ENCODE results near the gene CENPX.

The CENPX gene

GRCh38 chr17:81999976-82000802, 22.5 kb downstream of the CENPX start:
- Histone ChIP-seq H3K4me1 (ENCODE audit: control insufficient read depth in 2 of 2, insufficient read depth in 1 of 2, low read depth in 1 of 2, low read length in 2 of 2) (peaks cover 5 to 13% of the 10 kb centered on the region in 2 donors), H3K9ac (ENCODE audit: low read depth, low read length, poor library complexity) (no peak overlapping the region), H2BK15ac (ENCODE audit: low read length) (no peak overlapping the region), H2AFZ (ENCODE audit: low read length) (no peak overlapping the region), H2BK5ac (ENCODE audit: low read length) (no peak overlapping the region), H2BK120ac (ENCODE audit: low read depth, low read length) (no peak overlapping the region), H4K8ac (ENCODE audit: low read depth, low read length) (no peak overlapping the region), H3K9me3 (replicated peaks in 1 of 2; ENCODE audit: control insufficient read depth in 2 of 2, insufficient read depth in 1 of 2, low read depth in 1 of 2, low read length in 2 of 2) (no peaks in the 10 kb centered on the region), H3K27ac (replicated peaks; ENCODE audit: low read length) (no peak overlapping the region), H3K79me1 (ENCODE audit: low read depth, low read length) (peaks cover 16% of the 10 kb centered on the region), H4K91ac (ENCODE audit: low read depth, low read length, poor library complexity) (no peak overlapping the region), H3K27me3 (ENCODE audit: control insufficient read depth in 3 of 3, insufficient read depth in 3 of 3, low read depth in 1 of 3, low read length in 3 of 3) (no peaks in the 10 kb centered on the region), H2BK12ac (ENCODE audit: low read length) (peak overlapping the region; percentile 10), H3K14ac (ENCODE audit: low read length) (peak overlapping the region; percentile 56), H3K23ac (ENCODE audit: low read depth, low read length, poor library complexity) (no peak overlapping the region), H2AK5ac (ENCODE audit: low read depth, low read length) (no peak overlapping the region), H3K4me3 (ENCODE audit: low read length in 2 of 2) (no peak overlapping the region), H3K4me2 (ENCODE audit: insufficient read depth, low read length, poor library complexity, severe bottlenecking) (no peak overlapping the region), H3K4ac (ENCODE audit: low read length) (no peak overlapping the region), H3K18ac (ENCODE audit: low read length) (no peak overlapping the region), H3K36me3 (replicated peaks in 1 of 2; ENCODE audit: control insufficient read depth in 2 of 2, insufficient read depth in 2 of 2, low read length in 2 of 2) (peaks cover 0 to 5% of the 10 kb centered on the region in 2 donors)
- DNase-seq (ENCODE audit: low spot score) = no peak
- no CpG with 5 or more reads among the region's 36 CpGs for WGBS, 2 donors (ENCODE audit: extremely low coverage in 2 of 2, insufficient read length in 2 of 2, insufficient replicate concordance in 1 of 2)

- Histone ChIP-seq H3K4me2 (ENCODE audit: insufficient read depth, low read length, poor library complexity, severe bottlenecking) (no peak overlapping the region), H3K9me3 (replicated peaks in 1 of 2; ENCODE audit: control insufficient read depth in 2 of 2, insufficient read depth in 1 of 2, low read depth in 1 of 2, low read length in 2 of 2) (no peaks in the 10 kb centered on the region), H3K27me3 (ENCODE audit: control insufficient read depth in 3 of 3, insufficient read depth in 3 of 3, low read depth in 1 of 3, low read length in 3 of 3) (no peaks in the 10 kb centered on the region), H3K14ac (ENCODE audit: low read length) (peak overlapping the region; percentile 6), H2AK5ac (ENCODE audit: low read depth, low read length) (no peak overlapping the region), H3K4me1 (ENCODE audit: control insufficient read depth in 2 of 2, insufficient read depth in 1 of 2, low read depth in 1 of 2, low read length in 2 of 2) (peaks cover 6 to 13% of the 10 kb centered on the region in 2 donors), H2BK5ac (ENCODE audit: low read length) (no peak overlapping the region), H3K4ac (ENCODE audit: low read length) (no peak overlapping the region), H2BK15ac (ENCODE audit: low read length) (no peak overlapping the region), H3K23ac (ENCODE audit: low read depth, low read length, poor library complexity) (no peak overlapping the region), H4K91ac (ENCODE audit: low read depth, low read length, poor library complexity) (no peak overlapping the region), H2BK120ac (ENCODE audit: low read depth, low read length) (no peak overlapping the region), H3K36me3 (replicated peaks in 1 of 2; ENCODE audit: control insufficient read depth in 2 of 2, insufficient read depth in 2 of 2, low read length in 2 of 2) (peaks cover 0 to 5% of the 10 kb centered on the region in 2 donors), H4K8ac (ENCODE audit: low read depth, low read length) (no peak overlapping the region), H3K27ac (replicated peaks; ENCODE audit: low read length) (no peak overlapping the region), H2BK12ac (ENCODE audit: low read length) (no peak overlapping the region), H3K9ac (ENCODE audit: low read depth, low read length, poor library complexity) (no peak overlapping the region), H2AFZ (ENCODE audit: low read length) (no peak overlapping the region), H3K79me1 (ENCODE audit: low read depth, low read length) (peaks cover 16% of the 10 kb centered on the region), H3K18ac (ENCODE audit: low read length) (no peak overlapping the region), H3K4me3 (ENCODE audit: low read length in 2 of 2) (no peak overlapping the region)
- no peak for DNase-seq (ENCODE audit: low spot score)
- WGBS, 2 donors (ENCODE audit: extremely low coverage in 2 of 2, insufficient read length in 2 of 2, insufficient replicate concordance in 1 of 2) = no CpG with 5 or more reads among the region's 12 CpGs
Measured at GRCh38 chr17:81999587-81999975, 23.1 kb downstream of the CENPX start.

GRCh38 chr17:81998691-81999438, 23.8 kb downstream of the CENPX start:
- Histone ChIP-seq H3K4ac (ENCODE audit: low read length) (no peak overlapping the region), H2BK5ac (ENCODE audit: low read length) (no peak overlapping the region), H3K4me2 (ENCODE audit: insufficient read depth, low read length, poor library complexity, severe bottlenecking) (no peak overlapping the region), H3K9ac (ENCODE audit: low read depth, low read length, poor library complexity) (no peak overlapping the region), H3K36me3 (replicated peaks in 1 of 2; ENCODE audit: control insufficient read depth in 2 of 2, insufficient read depth in 2 of 2, low read length in 2 of 2) (peaks cover 0 to 5% of the 10 kb centered on the region in 2 donors), H2BK12ac (ENCODE audit: low read length) (peak overlapping the region; percentile 10), H3K23ac (ENCODE audit: low read depth, low read length, poor library complexity) (no peak overlapping the region), H2BK120ac (ENCODE audit: low read depth, low read length) (no peak overlapping the region), H2AFZ (ENCODE audit: low read length) (no peak overlapping the region), H3K14ac (ENCODE audit: low read length) (no peak overlapping the region), H4K91ac (ENCODE audit: low read depth, low read length, poor library complexity) (no peak overlapping the region), H2BK15ac (ENCODE audit: low read length) (no peak overlapping the region), H3K79me1 (ENCODE audit: low read depth, low read length) (peaks cover 18% of the 10 kb centered on the region), H3K4me1 (ENCODE audit: control insufficient read depth in 2 of 2, insufficient read depth in 1 of 2, low read depth in 1 of 2, low read length in 2 of 2) (peaks cover 11% of the 10 kb centered on the region in 2 donors), H4K8ac (ENCODE audit: low read depth, low read length) (no peak overlapping the region), H3K9me3 (replicated peaks in 1 of 2; ENCODE audit: control insufficient read depth in 2 of 2, insufficient read depth in 1 of 2, low read depth in 1 of 2, low read length in 2 of 2) (no peaks in the 10 kb centered on the region), H3K18ac (ENCODE audit: low read length) (peak overlapping the region; percentile 2), H3K27ac (replicated peaks; ENCODE audit: low read length) (no peak overlapping the region), H2AK5ac (ENCODE audit: low read depth, low read length) (peak overlapping the region; percentile 53), H3K4me3 (ENCODE audit: low read length in 2 of 2) (no peak overlapping the region), H3K27me3 (ENCODE audit: control insufficient read depth in 3 of 3, insufficient read depth in 3 of 3, low read depth in 1 of 3, low read length in 3 of 3) (no peaks in the 10 kb centered on the region)
- WGBS, 2 donors (ENCODE audit: extremely low coverage in 2 of 2, insufficient read length in 2 of 2, insufficient replicate concordance in 1 of 2) = no CpG with 5 or more reads among the region's 14 CpGs
- no peak for DNase-seq (ENCODE audit: low spot score)

DNA sequence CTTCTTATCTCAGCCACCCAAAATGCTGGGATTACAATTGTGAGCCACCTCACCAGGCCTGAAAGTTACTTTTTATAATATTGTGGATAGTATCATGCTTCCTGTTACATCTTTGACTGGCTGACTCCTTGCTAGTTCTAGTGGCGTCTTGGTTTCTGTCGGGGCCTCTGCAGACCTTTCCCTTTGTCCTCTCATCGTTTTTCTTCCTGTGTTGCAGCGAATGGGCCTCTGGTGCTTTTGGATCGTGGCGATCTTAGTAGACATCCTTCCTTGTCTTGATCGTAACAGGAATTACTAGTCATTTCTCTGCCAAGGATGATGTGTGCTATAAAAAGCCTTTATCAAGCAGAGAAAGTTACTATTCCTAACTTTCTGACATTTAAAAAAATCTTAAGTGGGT, 24.5 kb downstream of the CENPX start:
- Histone ChIP-seq H4K91ac (ENCODE audit: low read depth, low read length, poor library complexity) (no peak overlapping the region), H4K8ac (ENCODE audit: low read depth, low read length) (no peak overlapping the region), H2BK5ac (ENCODE audit: low read length) (no peak overlapping the region), H3K79me1 (ENCODE audit: low read depth, low read length) (peaks cover 15% of the 10 kb centered on the region), H3K4me2 (ENCODE audit: insufficient read depth, low read length, poor library complexity, severe bottlenecking) (no peak overlapping the region), H3K4ac (ENCODE audit: low read length) (no peak overlapping the region), H3K9ac (ENCODE audit: low read depth, low read length, poor library complexity) (no peak overlapping the region), H3K9me3 (replicated peaks in 1 of 2; ENCODE audit: control insufficient read depth in 2 of 2, insufficient read depth in 1 of 2, low read depth in 1 of 2, low read length in 2 of 2) (peaks cover 0 to 3% of the 10 kb centered on the region in 2 donors), H3K18ac (ENCODE audit: low read length) (no peak overlapping the region), H2BK12ac (ENCODE audit: low read length) (no peak overlapping the region), H3K27me3 (ENCODE audit: control insufficient read depth in 3 of 3, insufficient read depth in 3 of 3, low read depth in 1 of 3, low read length in 3 of 3) (no peaks in the 10 kb centered on the region), H3K4me1 (ENCODE audit: control insufficient read depth in 2 of 2, insufficient read depth in 1 of 2, low read depth in 1 of 2, low read length in 2 of 2) (peaks cover 10 to 13% of the 10 kb centered on the region in 2 donors), H2BK15ac (ENCODE audit: low read length) (no peak overlapping the region), H2AFZ (ENCODE audit: low read length) (no peak overlapping the region), H3K14ac (ENCODE audit: low read length) (no peak overlapping the region), H2AK5ac (ENCODE audit: low read depth, low read length) (no peak overlapping the region), H3K23ac (ENCODE audit: low read depth, low read length, poor library complexity) (no peak overlapping the region), H3K36me3 (replicated peaks in 1 of 2; ENCODE audit: control insufficient read depth in 2 of 2, insufficient read depth in 2 of 2, low read length in 2 of 2) (peaks cover 0 to 7% of the 10 kb centered on the region in 2 donors), H3K4me3 (ENCODE audit: low read length in 2 of 2) (no peak overlapping the region), H2BK120ac (ENCODE audit: low read depth, low read length) (no peak overlapping the region), H3K27ac (replicated peaks; ENCODE audit: low read length) (no peak overlapping the region)
- no peak for DNase-seq (ENCODE audit: low spot score)
- WGBS, 2 donors (ENCODE audit: extremely low coverage in 2 of 2, insufficient read length in 2 of 2, insufficient replicate concordance in 1 of 2) = no CpG with 5 or more reads among the region's 7 CpGs
